GM18907 (cell line): ENCODE data around the gene RNU5D-1.
A peak's percentile ranks its signal among the peaks of the same experiment; 100 is the strongest.
"Not testable (repeated sequence)": the region's sequence is repeated elsewhere in the genome, so short reads cannot be mapped to it uniquely, and the experiment has no call there.

Source experiments
- ATAC-seq: cut with Tn5 transposase; IDR thresholded peaks from one replicate; pipeline ENCODE4 v1.9.1; 2021; ENCODE audit warnings: mild to moderate bottlenecking, moderate library complexity; ENCODE audit not compliant: unreplicated experiment

Gene RNU5D-1

DNA sequence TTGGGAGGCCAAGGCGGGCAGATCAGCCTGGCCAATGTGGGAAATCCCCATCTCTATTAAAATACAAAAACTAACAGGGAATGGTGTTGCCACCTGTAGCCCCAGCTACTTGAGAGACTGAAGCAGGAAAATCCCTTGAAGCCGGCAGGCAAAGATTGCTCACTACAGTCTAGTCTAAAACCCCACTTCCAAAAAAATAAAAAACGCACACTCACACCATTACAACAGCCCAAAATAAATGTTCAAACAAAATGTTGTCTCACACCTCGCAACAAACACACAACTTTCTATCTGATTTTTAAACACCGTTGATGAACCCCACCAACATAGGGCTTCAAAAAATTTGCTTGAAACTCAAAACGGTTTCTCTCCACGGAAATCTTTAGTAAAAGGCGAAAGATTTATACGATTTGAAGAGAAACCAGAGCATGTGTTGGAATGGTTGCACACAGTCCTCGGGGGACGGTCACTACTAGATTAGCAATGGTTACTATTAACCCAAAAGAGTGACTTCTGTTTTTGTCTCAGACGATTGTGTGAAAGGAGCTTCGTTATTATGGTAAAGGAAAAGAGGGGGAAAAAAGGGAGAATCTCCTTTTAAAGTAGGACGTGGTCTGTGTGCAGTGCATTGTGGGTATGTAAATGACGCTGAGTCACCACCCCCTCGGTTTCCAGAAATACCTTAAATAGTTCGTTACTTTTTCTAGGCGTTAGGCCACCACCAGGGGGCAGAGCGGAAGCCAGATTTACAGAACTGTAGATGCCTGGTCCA lies at the start of gene RNU5D-1:
Gene RNU5D-1 (minus strand): TSS at position 430 of the 772 bp plus-strand sequence.
- peak; percentile 67 for ATAC-seq

DNA sequence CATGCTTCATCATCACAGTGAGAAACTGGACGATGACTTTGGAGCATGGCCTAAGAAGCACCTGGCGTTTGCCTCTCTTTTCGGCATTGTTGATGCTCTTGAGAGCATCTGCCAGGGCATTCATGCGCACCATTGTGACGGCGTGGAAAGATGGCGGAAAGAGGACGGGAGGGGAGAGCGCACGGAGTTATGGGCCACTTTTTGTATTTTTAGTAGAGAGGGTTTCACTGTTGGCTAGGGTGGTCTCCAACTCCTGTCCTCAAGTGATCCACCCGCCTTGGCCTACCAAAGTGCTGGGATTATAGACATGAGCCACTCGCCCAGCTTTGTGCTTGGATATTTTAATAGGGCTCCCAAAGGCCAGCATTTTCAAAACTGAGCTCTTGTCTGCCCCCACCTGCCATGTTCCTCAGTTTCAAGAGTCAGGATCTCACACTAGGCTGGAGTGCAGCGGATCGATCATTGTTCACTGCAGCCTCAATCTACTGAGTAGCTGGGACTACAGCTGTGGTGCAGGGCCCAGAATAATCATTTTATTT lies 49.7 kb upstream of the RNU5D-1 start:
- ATAC-seq, result no peak

DNA sequence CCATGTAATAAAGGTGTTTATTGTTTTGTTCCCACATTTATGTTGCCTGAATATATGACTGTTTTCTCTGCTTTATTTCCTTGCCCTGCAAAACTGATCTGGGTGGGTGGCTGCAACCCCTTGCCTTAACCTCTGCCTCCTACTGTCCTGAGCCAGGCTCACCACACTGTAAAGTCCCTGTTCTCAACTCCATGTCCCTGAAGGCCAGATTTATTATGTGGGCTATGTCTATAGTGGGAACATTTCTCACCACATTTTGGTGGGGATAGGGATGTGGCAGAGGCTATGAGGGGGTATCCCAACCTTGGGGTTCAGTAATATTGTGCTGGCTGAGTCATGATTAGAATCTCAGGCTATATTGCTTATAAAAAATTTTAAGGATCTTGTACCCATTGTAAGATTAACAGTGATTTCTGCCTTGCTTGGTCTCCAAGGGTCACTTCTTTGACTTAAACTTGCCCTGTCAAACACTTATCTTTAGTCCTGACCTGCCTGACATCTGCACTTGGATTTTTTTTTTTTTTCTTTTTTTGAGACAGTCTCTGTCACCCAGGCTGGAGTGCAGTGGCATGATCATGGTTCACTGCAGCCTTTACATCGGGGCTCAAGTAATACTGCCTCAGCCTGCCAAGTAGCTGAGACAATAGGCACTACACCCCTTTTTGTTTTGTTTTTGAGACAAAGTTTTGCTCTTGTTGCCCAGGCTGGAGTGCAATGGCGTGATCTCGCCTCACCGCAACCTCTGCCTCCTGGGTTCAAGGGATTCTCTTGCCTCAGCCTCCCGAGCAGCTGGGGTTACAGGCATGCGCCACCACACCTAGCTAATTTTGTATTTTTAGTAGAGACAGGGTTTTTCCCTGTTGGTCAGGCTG lies 48.0 kb upstream of the RNU5D-1 start:
- ATAC-seq, result no peak

DNA sequence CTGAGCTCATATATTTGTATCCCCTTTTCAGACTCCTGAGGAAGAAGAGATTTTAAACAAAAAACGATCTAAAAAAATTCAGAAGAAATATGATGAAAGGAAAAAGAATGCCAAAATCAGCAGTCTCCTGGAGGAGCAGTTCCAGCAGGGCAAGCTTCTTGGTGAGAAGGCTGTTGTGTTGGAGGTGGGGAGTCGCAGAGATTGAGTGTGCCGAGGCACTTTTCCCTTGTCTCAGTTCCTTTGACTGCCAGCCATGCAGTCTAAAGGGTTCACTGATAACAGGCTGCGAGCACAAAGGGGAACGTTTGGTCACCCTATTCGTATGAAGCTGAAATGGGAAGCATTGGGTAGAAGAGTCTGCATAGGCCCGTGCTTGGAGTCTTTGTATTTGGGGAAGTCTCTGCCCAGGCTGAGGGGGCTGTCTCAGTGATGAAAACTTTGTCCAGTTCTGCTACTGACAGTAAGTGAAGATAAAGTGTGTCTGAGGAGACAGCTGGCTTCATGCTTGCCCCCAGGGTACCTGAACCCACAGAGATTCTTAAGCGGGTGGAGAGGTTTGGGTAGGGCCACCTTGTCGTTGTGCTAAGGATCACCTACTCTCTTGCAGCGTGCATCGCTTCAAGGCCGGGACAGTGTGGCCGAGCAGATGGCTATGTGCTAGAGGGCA lies 47.1 kb upstream of the RNU5D-1 start:
- ATAC-seq, result no peak

DNA sequence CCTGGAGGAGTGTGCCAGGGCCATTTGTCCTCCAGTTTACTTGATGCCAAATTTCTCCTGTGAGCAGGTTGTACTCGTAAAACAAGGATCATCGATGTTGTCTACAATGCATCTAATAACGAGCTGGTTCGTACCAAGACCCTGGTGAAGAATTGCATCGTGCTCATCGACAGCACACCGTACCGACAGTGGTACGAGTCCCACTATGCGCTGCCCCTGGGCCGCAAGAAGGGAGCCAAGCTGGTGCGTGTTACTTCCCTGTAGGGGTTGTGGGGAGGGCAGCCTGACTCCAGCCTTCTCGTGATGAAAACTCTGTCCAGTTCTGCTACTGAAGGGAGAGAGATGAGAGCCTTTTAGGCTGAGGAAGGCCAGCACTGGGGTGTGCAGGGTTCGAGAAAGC lies 46.6 kb upstream of the RNU5D-1 start:
- ATAC-seq, result no peak

DNA sequence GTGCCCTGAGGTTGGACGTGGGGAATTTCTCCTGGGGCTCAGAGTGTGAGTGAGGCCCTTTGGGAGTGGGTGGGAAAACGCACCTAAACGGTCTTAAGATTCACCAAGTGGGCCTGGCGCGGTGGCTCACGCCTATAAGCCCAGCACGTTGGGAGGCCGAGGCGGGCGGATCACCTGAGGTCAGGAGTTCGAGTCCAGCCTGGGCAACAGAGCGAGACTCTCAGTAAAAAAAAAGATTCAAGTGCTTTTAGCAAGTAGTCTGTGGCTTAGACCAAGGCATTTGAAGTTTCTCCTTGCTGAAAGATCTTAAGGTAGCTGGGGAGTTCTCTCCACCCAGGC lies 45.7 kb upstream of the RNU5D-1 start:
- no peak for ATAC-seq

DNA sequence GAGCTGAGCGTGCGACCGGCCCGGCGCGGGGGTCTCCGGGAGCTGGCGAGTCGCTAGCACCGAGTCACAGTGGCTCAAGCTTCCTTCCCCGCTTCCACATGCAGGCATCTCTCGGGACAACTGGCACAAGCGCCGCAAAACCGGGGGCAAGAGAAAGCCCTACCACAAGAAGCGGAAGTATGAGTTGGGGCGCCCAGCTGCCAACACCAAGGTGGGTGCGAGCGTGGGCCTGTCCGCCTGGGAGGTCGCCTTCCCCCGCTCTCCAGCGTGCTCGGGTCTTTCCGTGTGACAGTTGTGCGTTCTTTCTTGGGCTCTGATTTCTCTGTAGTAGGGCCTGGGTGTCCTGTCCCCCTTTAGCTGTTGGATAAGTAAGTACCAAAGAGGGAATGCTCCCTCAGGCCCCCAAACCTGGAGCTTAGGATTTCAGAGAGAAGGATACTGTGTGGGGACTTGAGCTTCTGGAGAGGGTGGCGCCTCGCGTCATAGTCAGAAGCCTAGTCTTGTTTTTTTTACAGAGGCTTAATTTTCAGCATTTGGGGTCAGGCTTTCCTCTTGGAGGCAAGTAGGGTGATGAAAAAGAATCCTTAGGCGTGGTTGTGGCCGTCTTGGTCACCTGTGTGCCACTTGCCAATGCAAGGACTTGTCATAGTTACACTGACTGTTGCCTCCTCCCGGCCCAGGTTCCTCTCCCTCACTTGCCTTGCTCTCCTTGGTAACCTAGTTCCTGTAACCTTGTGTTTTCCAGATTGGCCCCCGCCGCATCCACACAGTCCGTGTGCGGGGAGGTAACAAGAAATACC lies 45.2 kb upstream of the RNU5D-1 start:
- ATAC-seq, result no peak

DNA sequence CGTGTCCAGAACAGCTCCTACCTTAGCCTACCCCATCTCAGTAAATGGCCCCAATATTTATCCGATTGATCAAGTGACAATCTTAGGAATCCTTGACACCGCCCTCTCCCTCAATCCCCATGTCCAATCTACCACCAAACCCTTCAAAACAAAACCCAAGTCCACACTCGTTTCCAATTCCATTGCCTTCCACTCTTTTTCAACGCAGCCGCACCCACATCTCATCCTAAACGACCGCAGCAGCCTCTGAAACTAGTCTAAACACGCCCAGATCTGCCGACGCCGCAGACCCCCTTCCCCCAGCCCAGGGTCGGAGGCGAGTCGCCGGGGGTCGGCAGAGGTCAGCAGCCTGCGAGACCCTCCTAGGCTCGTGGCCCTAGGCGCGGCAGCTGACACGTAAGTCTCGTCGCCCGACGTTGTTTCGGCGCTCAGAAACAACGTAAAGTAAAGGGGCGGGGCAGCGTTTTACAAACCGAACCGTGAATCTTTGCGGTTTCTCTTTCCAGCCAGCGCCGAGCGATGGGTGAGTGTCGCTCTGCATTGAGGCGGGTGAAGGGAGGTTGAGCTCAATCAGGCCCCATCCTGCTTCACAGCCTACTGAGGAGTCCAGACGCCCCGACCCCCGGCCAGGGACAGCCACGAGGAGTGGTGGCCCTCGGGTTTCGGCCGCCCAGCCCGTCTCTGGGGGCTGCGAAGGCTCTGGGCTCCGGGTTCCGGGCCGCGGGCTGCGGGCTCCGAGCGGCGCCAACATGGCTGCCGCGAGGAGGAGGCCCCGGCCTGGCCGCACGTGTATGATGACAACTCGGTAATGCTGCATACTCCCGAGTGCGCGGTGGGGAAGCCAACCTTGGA lies 44.3 kb upstream of the RNU5D-1 start, which contains the start of gene RPS8:
Gene RPS8 (plus strand): TSS at position 463 of the 852 bp plus-strand sequence. CDS start 57 bp downstream, at position 520.
- ATAC-seq, result peak; percentile 83

DNA sequence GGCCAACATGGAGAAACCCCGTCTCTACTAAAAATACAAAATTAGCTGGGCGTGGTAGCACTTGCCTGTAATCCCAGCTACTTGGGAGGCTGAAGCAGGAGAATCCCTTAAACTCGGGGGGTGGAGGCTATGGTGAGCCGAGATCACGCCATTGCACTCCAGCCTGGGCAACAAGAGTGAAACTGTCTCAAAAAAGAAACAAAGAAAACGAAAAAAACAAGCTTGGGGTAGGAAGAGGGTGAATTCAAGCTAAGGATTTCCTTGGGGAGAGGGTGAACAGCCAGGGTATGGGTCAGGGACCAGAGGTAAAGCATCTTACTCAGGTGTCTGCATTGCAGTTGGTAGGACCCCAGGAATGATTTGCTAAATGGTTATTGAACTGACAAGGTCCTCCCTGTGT lies 35.5 kb upstream of the RNU5D-1 start:
- ATAC-seq, result not testable (repeated sequence)

DNA sequence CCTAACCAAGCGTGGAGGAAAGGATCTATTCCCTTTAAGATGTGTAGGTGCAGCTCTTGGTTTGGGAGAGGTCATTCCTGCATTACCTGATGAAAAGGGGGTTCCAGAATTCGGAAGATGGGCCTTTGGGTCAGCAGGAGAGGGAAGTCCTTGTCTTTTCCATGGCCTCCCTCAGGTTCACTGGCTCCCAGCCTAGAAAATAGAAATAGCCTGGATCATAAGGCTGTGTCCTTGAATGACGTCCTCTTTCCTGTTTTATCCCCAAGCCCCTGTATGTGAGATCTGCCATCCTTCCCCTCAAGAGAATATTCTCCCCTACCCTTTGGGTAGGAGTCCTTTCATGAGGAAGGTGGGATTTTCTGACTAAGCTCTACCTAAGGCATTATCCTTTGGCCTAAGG lies 29.9 kb upstream of the RNU5D-1 start:
- ATAC-seq, result no peak

DNA sequence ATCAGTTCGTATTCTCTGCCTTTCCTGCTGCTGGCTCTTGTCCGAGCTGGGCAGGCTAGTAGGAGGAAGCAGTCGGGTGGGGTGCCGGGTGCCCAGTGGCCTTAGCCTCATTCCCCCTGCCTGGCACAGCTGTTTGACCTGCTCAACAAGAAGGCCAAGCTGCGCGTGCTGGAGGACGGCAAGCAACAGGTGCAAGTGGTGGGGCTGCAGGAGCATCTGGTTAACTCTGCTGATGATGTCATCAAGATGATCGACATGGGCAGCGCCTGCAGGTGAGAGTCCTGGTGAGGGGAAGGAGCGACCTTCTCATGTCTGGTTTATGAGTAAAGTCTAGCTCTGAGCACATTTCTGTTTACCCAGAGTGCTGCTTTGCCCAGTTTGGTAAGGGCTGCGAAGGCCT lies 28.1 kb upstream of the RNU5D-1 start:
- ATAC-seq, result no peak

DNA sequence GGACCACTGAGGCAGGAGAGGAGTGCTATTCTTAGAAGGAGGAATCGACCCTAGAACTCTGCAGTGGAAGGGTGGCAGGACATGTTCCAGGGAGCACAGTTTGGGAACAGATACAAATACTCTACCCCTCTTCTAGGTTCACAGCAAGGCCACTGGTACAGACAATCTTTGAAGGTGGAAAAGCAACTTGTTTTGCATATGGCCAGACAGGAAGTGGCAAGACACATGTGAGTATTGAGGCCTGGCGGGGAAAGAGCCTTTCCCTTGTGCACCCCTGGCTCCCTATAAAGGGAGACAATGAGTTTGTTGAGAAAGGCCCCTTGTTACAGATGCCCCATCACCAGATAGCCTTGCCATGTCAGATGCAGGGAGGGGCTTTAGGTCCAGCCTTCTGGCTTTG lies 26.4 kb upstream of the RNU5D-1 start:
- peak; percentile 71 for ATAC-seq

DNA sequence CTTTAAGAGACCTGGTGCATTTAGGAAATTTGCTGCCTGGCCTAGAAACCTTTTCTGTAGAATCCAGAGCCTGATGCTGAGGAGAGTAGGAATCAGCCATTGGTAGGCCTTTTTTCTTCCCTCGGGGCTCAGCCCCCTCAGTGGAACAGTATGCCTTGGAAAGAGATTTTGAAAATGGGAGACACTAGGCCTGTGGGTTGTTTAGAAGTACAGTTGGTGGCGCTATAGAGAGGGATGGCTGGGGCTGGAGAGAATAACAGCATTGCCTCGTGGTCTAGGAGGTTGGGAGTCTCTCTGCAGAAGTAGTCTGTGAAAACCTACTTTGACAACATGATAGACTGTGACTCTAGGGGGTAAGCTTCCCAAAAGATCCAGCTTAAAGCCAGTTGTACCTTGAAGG lies 16.9 kb upstream of the RNU5D-1 start:
- no peak for ATAC-seq

DNA sequence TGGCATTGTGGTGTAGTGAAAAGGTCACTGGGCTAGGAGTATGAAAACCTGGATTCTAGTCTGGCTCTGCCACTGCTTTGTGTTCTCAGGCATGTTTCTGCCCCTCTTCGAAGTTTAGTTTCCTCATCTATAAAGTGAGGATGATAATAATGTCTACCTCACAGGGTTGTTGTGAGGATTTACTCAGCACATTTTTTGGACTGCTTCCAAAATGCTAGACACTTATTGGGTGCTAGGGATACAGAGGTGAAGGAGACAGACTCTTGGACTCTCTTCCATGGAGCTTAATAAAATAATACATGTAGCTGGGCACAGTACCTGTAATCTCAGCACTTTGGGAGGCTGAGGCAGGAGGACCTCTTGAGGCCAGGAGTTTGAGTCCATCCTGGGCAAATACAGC lies 12.2 kb upstream of the RNU5D-1 start:
- ATAC-seq, result no peak

DNA sequence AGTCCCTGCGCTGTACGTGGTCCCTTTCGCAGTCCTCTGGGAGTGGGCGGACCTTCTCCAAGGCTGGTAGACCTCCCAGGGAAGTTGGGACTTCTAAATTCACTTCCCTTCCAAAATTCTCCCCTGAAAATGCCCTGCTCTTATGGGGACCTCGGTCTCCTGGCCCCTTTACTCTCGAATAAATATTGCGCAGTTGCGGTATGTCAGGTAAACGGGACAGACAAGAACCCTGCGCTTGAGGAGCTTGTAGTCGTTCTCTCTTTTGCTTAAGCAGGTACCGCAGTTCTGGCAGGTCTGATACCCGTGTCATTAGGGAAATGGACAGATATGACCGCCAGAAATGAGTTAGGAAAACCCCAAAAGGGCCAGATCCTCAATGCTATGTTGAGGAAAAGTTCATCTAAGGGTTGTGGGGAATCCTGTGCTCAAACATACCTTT lies 9.2 kb upstream of the RNU5D-1 start:
- no peak for ATAC-seq

DNA sequence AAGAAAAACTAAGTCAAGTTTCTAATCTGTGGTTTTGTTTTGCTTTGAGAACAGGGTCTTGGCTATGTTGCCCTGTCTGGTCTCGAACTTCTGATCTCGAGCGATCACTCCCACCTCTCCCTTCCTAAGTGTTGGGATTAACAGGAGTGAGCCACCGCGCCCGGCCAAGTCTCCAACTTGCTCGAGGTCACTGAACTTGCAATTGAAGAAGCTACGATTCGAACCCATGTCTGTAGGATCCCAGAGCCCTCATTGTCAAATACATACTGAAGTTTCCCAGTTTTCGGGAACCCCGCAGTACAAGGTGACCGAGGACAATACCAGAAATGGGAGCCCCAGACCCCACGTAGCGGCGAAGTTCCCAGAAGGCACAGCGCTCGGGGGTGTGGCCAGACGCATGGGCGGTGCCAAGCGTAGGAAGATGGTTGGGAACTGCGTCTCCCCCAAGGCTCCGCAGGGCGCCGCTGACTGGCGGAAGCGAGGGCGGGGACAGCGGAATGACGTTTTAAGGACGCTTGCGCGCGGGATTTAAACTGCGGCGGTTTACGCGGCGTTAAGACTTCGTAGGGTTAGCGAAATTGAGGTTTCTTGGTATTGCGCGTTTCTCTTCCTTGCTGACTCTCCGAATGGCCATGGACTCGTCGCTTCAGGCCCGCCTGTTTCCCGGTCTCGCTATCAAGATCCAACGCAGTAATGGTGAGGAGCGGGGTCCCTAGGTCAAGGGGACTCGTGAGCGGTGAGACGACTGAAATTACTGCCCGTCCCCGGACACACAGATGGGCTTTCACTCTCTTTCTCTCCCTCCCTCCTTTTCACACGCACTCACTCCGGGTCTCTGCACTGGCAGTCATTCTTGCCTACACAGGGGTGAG lies 8.6 kb upstream of the RNU5D-1 start, which contains the start of gene KIF2C:
Gene KIF2C (plus strand): TSS at position 531 of the 872 bp plus-strand sequence. CDS start 96 bp downstream, at position 627.
- peak; percentile 96 for ATAC-seq

DNA sequence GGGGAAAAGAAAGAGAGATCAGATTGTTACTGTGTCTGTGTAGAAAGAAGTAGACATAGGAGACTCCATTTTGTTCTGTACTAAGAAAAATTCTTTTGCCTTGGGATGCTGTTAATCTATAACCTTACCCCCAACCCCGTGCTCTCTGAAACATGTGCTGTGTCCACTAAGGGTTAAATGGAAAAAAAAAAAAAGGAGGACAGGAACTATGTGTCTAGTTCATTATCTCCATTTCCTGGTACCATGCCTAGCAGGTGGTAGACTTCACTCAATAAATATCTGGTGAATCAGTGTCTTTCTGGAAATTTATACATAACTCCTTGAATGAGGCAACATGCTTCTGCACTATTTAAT lies 8.0 kb upstream of the RNU5D-1 start:
- ATAC-seq, result not testable (repeated sequence)

DNA sequence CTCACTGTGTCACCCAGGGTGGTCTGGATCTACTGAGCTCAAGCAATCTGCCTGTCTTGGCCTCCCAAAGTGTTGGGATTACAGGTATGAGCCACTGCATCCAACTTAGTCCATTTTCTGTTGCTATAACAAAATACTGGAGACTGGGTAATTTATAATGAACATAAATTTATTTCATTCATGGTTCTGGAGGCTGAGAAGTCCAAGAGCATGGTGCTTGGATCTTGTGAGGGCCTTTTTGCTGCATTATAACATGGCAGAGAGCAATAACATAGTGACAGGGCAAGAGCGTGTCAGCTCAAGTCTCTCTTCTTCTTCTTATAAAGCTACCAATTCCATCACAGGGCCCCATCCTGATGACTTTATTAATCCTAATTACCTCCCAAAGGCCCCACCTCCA lies 5.0 kb upstream of the RNU5D-1 start:
- ATAC-seq, result no peak
